HL-60 (cell line): ENCODE results near the gene ACVR1.

ENCODE experiments used
- DNase-seq, 2 experiments: peaks; one replicate each; pipeline ENCODE4 v3.0.0-alpha.2; 2010 to 2020; ENCODE audit warnings: low read depth in 1 of 2, low spot score in 1 of 2
- H3K27ac ChIP-seq: fragments of 250-450 bp; sonication (Bioruptor Pico); replicated peaks from 2 replicates; pipeline ENCODE4 v1.5.1; 2020; ENCODE audit warnings: mild to moderate bottlenecking, moderate library complexity
- H3K27me3 ChIP-seq: fragments of 250-450 bp; sonication (Bioruptor Pico); 2 replicates; pipeline ENCODE4 v1.5.1; 2021; ENCODE audit warnings: mild to moderate bottlenecking, moderate library complexity; ENCODE audit not compliant: insufficient read depth, poor library complexity, severe bottlenecking
- H3K4me3 ChIP-seq: replicated peaks from 2 replicates; pipeline ENCODE4 v1.5.1; 2011; ENCODE audit warnings: mild to moderate bottlenecking, control low read depth, low read length; ENCODE audit not compliant: insufficient read depth
- CTCF ChIP-seq: IDR thresholded peaks from one replicate; pipeline ENCODE4 v1.5.1; 2011; ENCODE audit warnings: low read length, control low read depth, inconsistent platforms; ENCODE audit not compliant: insufficient read depth
- GABPA ChIP-seq: IDR thresholded peaks from 2 replicates; pipeline ENCODE4 v1.6.1; 2012; ENCODE audit warnings: low read depth
- POLR2AphosphoS5 ChIP-seq: IDR thresholded peaks from 2 replicates; pipeline ENCODE4 v1.6.1; 2012; ENCODE audit warnings: low read depth
- REST ChIP-seq: IDR thresholded peaks from 2 replicates; pipeline ENCODE4 v1.6.1; 2012; ENCODE audit warnings: low read depth; ENCODE audit not compliant: insufficient replicate concordance
- SPI1 ChIP-seq: IDR thresholded peaks from 2 replicates; pipeline ENCODE4 v1.6.1; 2012; ENCODE audit warnings: low read depth, mild to moderate bottlenecking, borderline replicate concordance

Gene ACVR1

GRCh38 chr2:157808421-157808820 lies 67.7 kb downstream of the ACVR1 start:
- TF ChIP-seq POLR2AphosphoS5 = no peak
- TF ChIP-seq GABPA = no peak
- TF ChIP-seq REST = no peak
- no peak for TF ChIP-seq CTCF
- TF ChIP-seq SPI1 = no peak
- DNase-seq = no peak
- H3K27me3 ChIP-seq = no peaks in the 10 kb centered on the region
- H3K4me3 ChIP-seq = no peak overlapping the region
- no peak overlapping the region for H3K27ac ChIP-seq

GRCh38 chr2:157806426-157807077 lies 69.6 kb downstream of the ACVR1 start:
- H3K27ac ChIP-seq = no peak overlapping the region
- DNase-seq = no peak
- H3K27me3 ChIP-seq = no peaks in the 10 kb centered on the region
- TF ChIP-seq REST (no peak), POLR2AphosphoS5 (no peak), CTCF (no peak), SPI1 (no peak), GABPA (no peak)
- H3K4me3 ChIP-seq = no peak overlapping the region

- Histone ChIP-seq H3K4me3 (no peak overlapping the region), H3K27me3 (no peaks in the 10 kb centered on the region), H3K27ac (no peak overlapping the region)
- TF ChIP-seq REST = no peak
- no peak for TF ChIP-seq GABPA
- TF ChIP-seq POLR2AphosphoS5 = no peak
- TF ChIP-seq CTCF = no peak
- no peak for TF ChIP-seq SPI1
- no peak for DNase-seq
Measured at GRCh38 chr2:157805519-157805918, 70.6 kb downstream of the ACVR1 start.
